ENCODE results near the gene ZSWIM5. TPM values are rescaled to one million over a fixed set of nuclear protein-coding genes. Genes with fewer than 3 reads are reported as not detected.
"Not testable (repeated sequence)": the region's sequence is repeated elsewhere in the genome, so short reads cannot be mapped to it uniquely, and the experiment has no call there.

Gene ZSWIM5
- total RNA-seq, 2 experiments from 2014 or later, result 0.50 TPM

- DNase-seq (no peak), ATAC-seq (no peak)
- Mint-ChIP-seq H3K36me3 (ENCODE audit: low read depth) (peaks cover 38% of the 10 kb centered on the region), H3K27me3 (ENCODE audit: low read depth) (no peaks in the 10 kb centered on the region), H3K27ac (no peak overlapping the region), H3K4me3 (no peak overlapping the region), H3K9me3 (ENCODE audit: insufficient read depth) (no peaks in the 10 kb centered on the region), H3K4me1 (ENCODE audit: low read depth) (peaks cover 9% of the 10 kb centered on the region)
- CTCF ChIA-PET, result interaction anchor here (1.0 kb wide), 1 partner anchor 204 kb away, joined by 4 read pairs; the partner anchor contains the start of gene PLK3
- POLR2A ChIA-PET, result interaction anchor here (0.6 to 1.4 kb wide), 4 partner anchors 204 to 345 kb away, joined by 3 to 4 read pairs (median 3); partner anchors contain the start of genes PLK3 and RNU5D-1
Measured at GRCh38 chr1:45004281-45004920, 202.0 kb downstream of the ZSWIM5 start.

- no peak overlapping the region for H3K27ac Mint-ChIP-seq
- no peak for ATAC-seq
- no peak for DNase-seq
- H3K9me3 Mint-ChIP-seq (ENCODE audit: insufficient read depth), result no peaks in the 10 kb centered on the region
- H3K27me3 Mint-ChIP-seq (ENCODE audit: low read depth), result no peaks in the 10 kb centered on the region
- ChIA-PET POLR2A (interaction anchor here (0.6 to 1.4 kb wide), 2 partner anchors 8 to 334 kb away, joined by 3 to 5 read pairs; partner anchors contain the start of gene UROD), CTCF (no interaction called here)
- H3K4me1 Mint-ChIP-seq (ENCODE audit: low read depth), result peaks cover 8% of the 10 kb centered on the region
- H3K4me3 Mint-ChIP-seq, result no peak overlapping the region
- peaks cover 34% of the 10 kb centered on the region for H3K36me3 Mint-ChIP-seq (ENCODE audit: low read depth)
Measured at GRCh38 chr1:45003741-45004140, 202.7 kb downstream of the ZSWIM5 start.

- Mint-ChIP-seq H3K27me3 (ENCODE audit: low read depth) (no peaks in the 10 kb centered on the region), H3K4me3 (no peak overlapping the region), H3K27ac (no peak overlapping the region), H3K36me3 (ENCODE audit: low read depth) (peaks cover 29% of the 10 kb centered on the region), H3K4me1 (ENCODE audit: low read depth) (peaks cover 8% of the 10 kb centered on the region), H3K9me3 (ENCODE audit: insufficient read depth) (no peaks in the 10 kb centered on the region)
- no peak for DNase-seq
- CTCF ChIA-PET, result no interaction called here
- POLR2A ChIA-PET, result interaction anchor here (0.6 to 1.4 kb wide), 2 partner anchors 9 to 334 kb away, joined by 3 to 5 read pairs; partner anchors contain the start of gene UROD
- no peak for ATAC-seq
Measured at GRCh38 chr1:45002650-45003645, 203.5 kb downstream of the ZSWIM5 start.

GRCh38 chr1:45001576-45001975 is 204.8 kb downstream of the ZSWIM5 start:
- Mint-ChIP-seq H3K27ac (peak overlapping the region; percentile 46), H3K36me3 (ENCODE audit: low read depth) (peaks cover 29% of the 10 kb centered on the region)
- CTCF ChIA-PET; H3K27me3 Mint-ChIP-seq (ENCODE audit: low read depth); H3K9me3 Mint-ChIP-seq (ENCODE audit: insufficient read depth); H3K4me1 Mint-ChIP-seq (ENCODE audit: low read depth); DNase-seq; H3K4me3 Mint-ChIP-seq; ATAC-seq; POLR2A ChIA-PET: not testable (repeated sequence)

GRCh38 chr1:45001011-45001481 is 205.4 kb downstream of the ZSWIM5 start:
- no peaks in the 10 kb centered on the region for H3K9me3 Mint-ChIP-seq (ENCODE audit: insufficient read depth)
- ChIA-PET CTCF (no interaction called here), POLR2A (no interaction called here)
- H3K27ac Mint-ChIP-seq, result peak overlapping the region; percentile 46
- H3K4me1 Mint-ChIP-seq (ENCODE audit: low read depth), result peaks cover 8% of the 10 kb centered on the region
- H3K36me3 Mint-ChIP-seq (ENCODE audit: low read depth), result peaks cover 29% of the 10 kb centered on the region
- no peak for DNase-seq
- no peak overlapping the region for H3K4me3 Mint-ChIP-seq
- ATAC-seq, result no peak
- H3K27me3 Mint-ChIP-seq (ENCODE audit: low read depth), result no peaks in the 10 kb centered on the region

- Mint-ChIP-seq H3K9me3 (ENCODE audit: insufficient read depth) (no peaks in the 10 kb centered on the region), H3K27ac (no peak overlapping the region), H3K4me1 (ENCODE audit: low read depth) (peaks cover 8% of the 10 kb centered on the region), H3K4me3 (no peak overlapping the region), H3K27me3 (ENCODE audit: low read depth) (no peaks in the 10 kb centered on the region), H3K36me3 (ENCODE audit: low read depth) (peaks cover 17% of the 10 kb centered on the region)
- ATAC-seq (no peak), DNase-seq (no peak)
- CTCF ChIA-PET, result interaction anchor here (0.9 to 1.5 kb wide), 4 partner anchors 11 to 211 kb away, joined by 3 to 4 read pairs (median 3); partner anchors contain the start of genes BEST4, HECTD3 and UROD
- POLR2A ChIA-PET, result no interaction called here
Measured at GRCh38 chr1:44999232-44999631, 207.2 kb downstream of the ZSWIM5 start.

- Mint-ChIP-seq H3K4me3 (no peak overlapping the region), H3K27ac (no peak overlapping the region), H3K36me3 (ENCODE audit: low read depth) (no peaks in the 10 kb centered on the region), H3K27me3 (ENCODE audit: low read depth) (no peaks in the 10 kb centered on the region), H3K4me1 (ENCODE audit: low read depth) (peaks cover 4% of the 10 kb centered on the region), H3K9me3 (ENCODE audit: insufficient read depth) (no peaks in the 10 kb centered on the region)
- ATAC-seq (no peak), DNase-seq (no peak)
- POLR2A ChIA-PET, result no interaction called here
- CTCF ChIA-PET, result interaction anchor here (1.1 kb wide), 1 partner anchor 9 kb away, joined by 4 read pairs; the partner anchor contains the start of gene EIF2B3
Measured at GRCh38 chr1:44995467-44996238, 210.8 kb downstream of the ZSWIM5 start.

GRCh38 chr1:44994309-44994898 is 212.0 kb downstream of the ZSWIM5 start:
- Mint-ChIP-seq H3K9me3 (ENCODE audit: insufficient read depth) (no peaks in the 10 kb centered on the region), H3K36me3 (ENCODE audit: low read depth) (no peaks in the 10 kb centered on the region), H3K27ac (no peak overlapping the region), H3K27me3 (ENCODE audit: low read depth) (no peaks in the 10 kb centered on the region), H3K4me1 (ENCODE audit: low read depth) (no peaks in the 10 kb centered on the region), H3K4me3 (no peak overlapping the region)
- ChIA-PET POLR2A (no interaction called here), CTCF (no interaction called here)
- ATAC-seq, result no peak
- no peak for DNase-seq

- ATAC-seq (no peak), DNase-seq (no peak)
- peaks cover 7% of the 10 kb centered on the region for H3K36me3 Mint-ChIP-seq (ENCODE audit: low read depth)
- H3K9me3 Mint-ChIP-seq (ENCODE audit: insufficient read depth), result no peaks in the 10 kb centered on the region
- ChIA-PET POLR2A (interaction anchor here (1.2 to 2.4 kb wide), 2 partner anchors 22 to 267 kb away, joined by 6 to 7 read pairs; partner anchors contain the start of genes HECTD3 and UROD), CTCF (interaction anchor here (0.8 kb wide), 1 partner anchor 202 kb away, joined by 3 read pairs; no protein-coding TSS in a partner anchor)
- H3K4me3 Mint-ChIP-seq, result no peak overlapping the region
- peaks cover 17% of the 10 kb centered on the region for H3K4me1 Mint-ChIP-seq (ENCODE audit: low read depth)
- H3K27ac Mint-ChIP-seq, result no peak overlapping the region
- H3K27me3 Mint-ChIP-seq (ENCODE audit: low read depth), result no peaks in the 10 kb centered on the region
Measured at GRCh38 chr1:44988531-44989156, 217.8 kb downstream of the ZSWIM5 start.

GRCh38 chr1:44985747-44986359 is 220.6 kb downstream of the ZSWIM5 start:
- Mint-ChIP-seq H3K27me3 (ENCODE audit: low read depth) (no peaks in the 10 kb centered on the region), H3K4me3 (peak overlapping the region; percentile 98), H3K9me3 (ENCODE audit: insufficient read depth) (no peaks in the 10 kb centered on the region), H3K4me1 (ENCODE audit: low read depth) (peaks cover 17% of the 10 kb centered on the region), H3K27ac (peak overlapping the region; percentile 93), H3K36me3 (ENCODE audit: low read depth) (peaks cover 12% of the 10 kb centered on the region)
- ChIA-PET CTCF (interaction anchor here (0.6 to 2.0 kb wide), 9 partner anchors 11 to 507 kb away, joined by 3 to 6 read pairs (median 4); partner anchors contain the start of genes HECTD3, PLK3 and UROD), POLR2A (interaction anchor here (0.7 to 3.2 kb wide), 10 partner anchors 26 to 354 kb away, joined by 3 to 19 read pairs (median 6); partner anchors contain the start of genes HECTD3, MUTYH, PLK3 and RNU5D-1)
- DNase-seq, result no peak
- ATAC-seq, result peak; percentile 17

All from activated CD8-positive, alpha-beta T cell treated with anti-CD3 and anti-CD28 coated beads, Interleukin-2, amount 10 ng/mL, durations not matched to agents 7 days and 5 days (primary cell).